Measurements from ENCODE around the gene RNF146. TPM values are rescaled to one million over a fixed set of nuclear protein-coding genes. Genes with fewer than 3 reads are reported as not detected.

The RNF146 gene
- polyA plus RNA-seq, 1 donor (not counting 4 experiments of a cell fraction or from before 2014, with no cell fraction given), result 36.6 TPM

- dilution Hi-C loops (cut with MboI; ENCODE audit: extremely low pct_ligation_motif_present, low sequenced_read_pairs), result no loop called here
- H3K9me1 ChIP-seq (ENCODE audit: control insufficient read depth, extremely low read depth, insufficient read depth, low read length), result no peaks in the 10 kb centered on the region
- no peak overlapping the region for H3K4me2 ChIP-seq (ENCODE audit: control insufficient read depth, extremely low read depth, insufficient read depth, low read depth, low read length)
- FAIRE-seq (no peak), DNase-seq (ENCODE audit: low read depth, low spot score) (no peak)
- no peaks in the 10 kb centered on the region for H3K27me3 ChIP-seq (ENCODE audit: control insufficient read depth, extremely low read depth, insufficient read depth, low read length)
- H3K4me1 ChIP-seq (ENCODE audit: control insufficient read depth, extremely low read depth, insufficient read depth, low read length), result peaks cover 9% of the 10 kb centered on the region
- no peaks in the 10 kb centered on the region for H3K79me2 ChIP-seq (ENCODE audit: control insufficient read depth, insufficient read depth, low read length)
- H4K20me1 ChIP-seq (ENCODE audit: control insufficient read depth, extremely low read depth, insufficient read depth, low read length), result no peaks in the 10 kb centered on the region
- H3K36me3 ChIP-seq (ENCODE audit: control insufficient read depth in 2 of 2, extremely low read depth in 1 of 2, insufficient read depth in 2 of 2, low read length in 2 of 2), result no peaks in the 10 kb centered on the region
- no peak overlapping the region for H2AFZ ChIP-seq (ENCODE audit: control insufficient read depth, low read length)
- no peak overlapping the region for H3K4me3 ChIP-seq (ENCODE audit: control insufficient read depth in 2 of 3, extremely low read depth in 1 of 3, insufficient read depth in 2 of 3, low read depth in 1 of 3, low read length in 3 of 3)
- no peak overlapping the region for H3K9ac ChIP-seq (ENCODE audit: control insufficient read depth, extremely low read depth, insufficient read depth, low read length)
- no peak overlapping the region for H3K27ac ChIP-seq (ENCODE audit: control insufficient read depth, insufficient read depth, low read length)
- TF ChIP-seq EZH2 (IDR thresholded peaks at IDR 0.05; ENCODE audit: low read length) (no peak), CTCF (optimal IDR thresholded peaks at IDR 0.05 in 1 of 3, IDR thresholded peaks at IDR 0.05 in 1 of 3, conservative IDR thresholded peaks at IDR 0.05 in 1 of 3; ENCODE audit: extremely low read depth in 1 of 3, insufficient read depth in 2 of 3, low read length in 3 of 3) (no peak)
- H3K9me3 ChIP-seq (ENCODE audit: control insufficient read depth, low read depth, low read length), result no peaks in the 10 kb centered on the region
These were observed 31.8 kb downstream of the RNF146 start for GRCh38 chr6:127298475-127298874.

GRCh38 chr6:127299522-127300240 is 33.0 kb downstream of the RNF146 start:
- Histone ChIP-seq H2AFZ (ENCODE audit: control insufficient read depth, low read length) (no peak overlapping the region), H4K20me1 (ENCODE audit: control insufficient read depth, extremely low read depth, insufficient read depth, low read length) (no peaks in the 10 kb centered on the region), H3K9ac (ENCODE audit: control insufficient read depth, extremely low read depth, insufficient read depth, low read length) (no peak overlapping the region), H3K9me3 (ENCODE audit: control insufficient read depth, low read depth, low read length) (no peaks in the 10 kb centered on the region), H3K27ac (ENCODE audit: control insufficient read depth, insufficient read depth, low read length) (no peak overlapping the region), H3K79me2 (ENCODE audit: control insufficient read depth, insufficient read depth, low read length) (peaks cover 2% of the 10 kb centered on the region), H3K4me1 (ENCODE audit: control insufficient read depth, extremely low read depth, insufficient read depth, low read length) (peaks cover 9% of the 10 kb centered on the region), H3K9me1 (ENCODE audit: control insufficient read depth, extremely low read depth, insufficient read depth, low read length) (no peaks in the 10 kb centered on the region), H3K27me3 (ENCODE audit: control insufficient read depth, extremely low read depth, insufficient read depth, low read length) (no peaks in the 10 kb centered on the region), H3K4me2 (ENCODE audit: control insufficient read depth, extremely low read depth, insufficient read depth, low read depth, low read length) (no peak overlapping the region), H3K4me3 (ENCODE audit: control insufficient read depth in 2 of 3, extremely low read depth in 1 of 3, insufficient read depth in 2 of 3, low read depth in 1 of 3, low read length in 3 of 3) (no peak overlapping the region), H3K36me3 (ENCODE audit: control insufficient read depth in 2 of 2, extremely low read depth in 1 of 2, insufficient read depth in 2 of 2, low read length in 2 of 2) (no peaks in the 10 kb centered on the region)
- dilution Hi-C loops (cut with MboI; ENCODE audit: extremely low pct_ligation_motif_present, low sequenced_read_pairs), result no loop called here
- no peak for FAIRE-seq
- TF ChIP-seq EZH2 (IDR thresholded peaks at IDR 0.05; ENCODE audit: low read length), result no peak
- TF ChIP-seq CTCF (optimal IDR thresholded peaks at IDR 0.05 in 1 of 3, IDR thresholded peaks at IDR 0.05 in 1 of 3, conservative IDR thresholded peaks at IDR 0.05 in 1 of 3; ENCODE audit: extremely low read depth in 1 of 3, insufficient read depth in 2 of 3, low read length in 3 of 3), result no peak
- no peak for DNase-seq (ENCODE audit: low read depth, low spot score)
